ENCODE data around the gene LAMA4. TPM values are rescaled to one million over a fixed set of nuclear protein-coding genes. Genes with fewer than 3 reads are reported as not detected.
A peak's percentile ranks its signal among the peaks of the same experiment; 100 is the strongest.

LAMA4 gene
- total and polyA plus RNA-seq, 4 donors, result 2.1 to 6.0 (median 3.5) TPM

- TF ChIP-seq HNF4A (conservative IDR thresholded peaks at IDR 0.05), result peak; percentile 52 to 57
- no peak for TF ChIP-seq MAX (IDR thresholded peaks at IDR 0.05)
- Histone ChIP-seq H3K27me3 (ENCODE audit: control insufficient read depth in 4 of 4, insufficient read depth in 4 of 4, low read length in 3 of 4) (no peaks in the 10 kb centered on the region), H3K4me1 (ENCODE audit: control insufficient read depth in 4 of 4, insufficient read depth in 4 of 4, low read length in 3 of 4) (peaks cover 0 to 44% (median 26%) of the 10 kb centered on the region in 4 donors), H3K9ac (ENCODE audit: low read depth in 1 of 2, low read length in 2 of 2) (no peak overlapping the region), H3K9me3 (ENCODE audit: control insufficient read depth in 4 of 4, low read length in 3 of 4) (no peaks in the 10 kb centered on the region), H3K4me3 (ENCODE audit: low read depth in 1 of 3, low read length in 3 of 3) (no peak overlapping the region), H3K36me3 (ENCODE audit: control insufficient read depth in 4 of 4, insufficient read depth in 3 of 4, low read depth in 1 of 4, low read length in 3 of 4) (peaks cover 0 to 5% (median 0%) of the 10 kb centered on the region in 4 donors), H3K27ac (ENCODE audit: low read depth in 1 of 2, low read length in 2 of 2) (no peak overlapping the region)
- no peak for DNase-seq (ENCODE audit: low spot score)
Observed at GRCh38 chr6:112113918-112114317, 140.4 kb downstream of the LAMA4 start.

GRCh38 chr6:112113431-112113830 lies 140.9 kb downstream of the LAMA4 start:
- no peak for DNase-seq (ENCODE audit: low spot score)
- Histone ChIP-seq H3K27me3 (ENCODE audit: control insufficient read depth in 4 of 4, insufficient read depth in 4 of 4, low read length in 3 of 4) (no peaks in the 10 kb centered on the region), H3K27ac (ENCODE audit: low read depth in 1 of 2, low read length in 2 of 2) (no peak overlapping the region), H3K36me3 (ENCODE audit: control insufficient read depth in 4 of 4, insufficient read depth in 3 of 4, low read depth in 1 of 4, low read length in 3 of 4) (peaks cover 0 to 6% (median 0%) of the 10 kb centered on the region in 4 donors), H3K4me1 (ENCODE audit: control insufficient read depth in 4 of 4, insufficient read depth in 4 of 4, low read length in 3 of 4) (peaks cover 0 to 44% (median 26%) of the 10 kb centered on the region in 4 donors), H3K4me3 (ENCODE audit: low read depth in 1 of 3, low read length in 3 of 3) (no peak overlapping the region), H3K9ac (ENCODE audit: low read depth in 1 of 2, low read length in 2 of 2) (no peak overlapping the region), H3K9me3 (ENCODE audit: control insufficient read depth in 4 of 4, low read length in 3 of 4) (no peaks in the 10 kb centered on the region)
- TF ChIP-seq HNF4A (conservative IDR thresholded peaks at IDR 0.05) (no peak), GABPA (IDR thresholded peaks at IDR 0.05 in 1 of 2, conservative IDR thresholded peaks at IDR 0.05 in 1 of 2) (no peak), REST (IDR thresholded peaks at IDR 0.05) (no peak), CTCF (IDR thresholded peaks at IDR 0.05; ENCODE audit: low read depth, low read length, missing input control) (no peak), RAD21 (IDR thresholded peaks at IDR 0.05) (no peak), MAX (IDR thresholded peaks at IDR 0.05) (no peak), SP1 (IDR thresholded peaks at IDR 0.05) (no peak), HNF4G (IDR thresholded peaks at IDR 0.05) (no peak), FOXA1 (IDR thresholded peaks at IDR 0.05) (no peak), ZBTB33 (IDR thresholded peaks at IDR 0.05) (no peak), FOXA2 (IDR thresholded peaks at IDR 0.05) (no peak), RXRA (IDR thresholded peaks at IDR 0.05) (no peak), NR2F2 (IDR thresholded peaks at IDR 0.05) (no peak), ATF3 (IDR thresholded peaks at IDR 0.05) (no peak), YY1 (IDR thresholded peaks at IDR 0.05) (no peak)
- 58% methylated on average over 3 of the region's 3 CpGs for whole genome bisulfite sequencing

Measured in liver (tissue), 9 donors.